Body of pancreas (tissue), 4 donors: ENCODE data around the gene NDFIP1. TPM values are rescaled to one million over a fixed set of nuclear protein-coding genes. Genes with fewer than 3 reads are reported as not detected.

Experiments used
- ATAC-seq: fragments of 150-250 bp; one replicate; pipeline ENCODE4 v1.9.1; 2016
- DNase-seq, 4 donors: peaks; one replicate each; pipeline ENCODE4 v3.0.0-alpha.2; 2019
- H3K27ac ChIP-seq, 4 donors: fragments of 200-600 bp; sonication (generic); 1 replicate in 3 of 4; 2 replicates in 1 of 4; pipeline versions ENCODE4 v1.5.1 to v1.6.1; 2016 to 2019; ENCODE audit warnings: mild to moderate bottlenecking in 1 of 4, mixed read lengths in 1 of 4, moderate library complexity in 1 of 4
- H3K27me3 ChIP-seq, 2 donors: fragments of 200-600 bp; sonication (generic); one replicate each; pipeline ENCODE4 v1.6.0; 2016; ENCODE audit warnings: mild to moderate bottlenecking in 1 of 2
- H3K36me3 ChIP-seq, 2 donors: fragments of 200-600 bp; sonication (generic); replicated peaks in 1 of 2; 2 replicates each; pipeline ENCODE4 v1.5.1; 2016; ENCODE audit warnings: low read depth in 2 of 2; ENCODE audit not compliant: insufficient read depth in 1 of 2
- H3K4me1 ChIP-seq: fragments of 200-600 bp; sonication (generic); one replicate; pipeline ENCODE4 v1.6.0; 2016
- H3K4me3 ChIP-seq, 2 donors: fragments of 200-600 bp; sonication (generic); 1 replicate in 1 of 2; 2 replicates in 1 of 2; pipeline ENCODE4 v1.5.1; 2016 to 2019
- H3K9me3 ChIP-seq, 3 donors: fragments of 200-600 bp; sonication (generic); 1 replicate in 2 of 3; 2 replicates in 1 of 3; pipeline ENCODE4 v1.5.1; 2016
- POLR2A ChIP-seq, 3 donors: fragments of 450-650 bp; IDR thresholded peaks; one replicate each; pipeline ENCODE4 v1.6.1; 2016; ENCODE audit warnings: antibody characterized with exemption in 3 of 3, mild to moderate bottlenecking in 2 of 3
- WGBS, 2 donors: methylation state at CpG; one replicate each; pipeline ENCODE4 v1.1.5; 2017; 5-methylcytosine and 5-hydroxymethylcytosine counted together
- intact Hi-C: fragments of 100-400 bp; cut with DNase I; formaldehyde crosslinking; loops from one replicate; pipeline ENCODE4 v1.15.1; 2023
- total RNA-seq, 2 donors: library from RNA; depleted of rRNA; stranded (reverse); fragments of >200 nt; gene quantifications; one replicate each; pipeline ENCODE4 v1.1.0, GENCODE V29; 2016
- TF ChIP-seq, protein P1 (sequence below), 7 experiments: fragments of 450-650 bp in 4 of 7; fragments of 200-600 bp in 3 of 7; sonication (generic) in 3 of 7; IDR thresholded peaks; one replicate each; pipeline ENCODE4 v1.5.1; 2016 to 2019; ENCODE audit warnings: antibody characterized with exemption in 7 of 7

Gene NDFIP1
- total RNA-seq, 2 donors from 2014 or later: 39.7 to 58.3 TPM

DNA sequence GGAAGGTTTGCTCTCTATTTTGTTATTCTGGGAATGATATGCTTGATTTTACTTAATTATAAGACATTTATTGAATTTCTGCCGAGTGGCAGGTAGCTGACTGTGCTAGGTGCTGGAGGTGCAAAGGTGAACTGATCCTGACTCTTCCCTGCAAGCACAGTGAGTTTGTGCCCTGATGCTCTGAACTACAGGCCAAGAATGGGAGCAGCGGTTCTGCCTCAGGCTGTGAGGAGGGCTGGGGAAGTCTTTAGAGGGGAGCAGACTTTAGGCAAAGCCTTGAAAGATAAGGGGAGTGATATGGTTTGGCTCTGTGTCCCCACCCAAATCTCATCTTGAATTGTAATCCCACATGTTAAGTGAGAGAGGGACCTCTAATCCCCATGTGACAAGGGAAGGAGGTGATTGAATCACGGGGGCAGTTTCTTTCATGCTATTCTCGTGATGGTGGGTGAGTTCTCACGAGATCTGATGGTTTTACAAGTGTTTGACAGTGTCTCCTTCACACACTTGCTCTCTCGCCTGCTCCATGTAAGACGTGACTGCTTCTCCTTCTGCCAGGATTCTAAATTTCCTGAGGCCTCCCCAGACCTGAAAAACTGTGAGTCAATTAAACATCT, 73.1 kb downstream of the NDFIP1 start:
- H3K9me3 ChIP-seq: no peaks in the 10 kb centered on the region
- no peaks in the 10 kb centered on the region for H3K27me3 ChIP-seq
- 74 to 82% methylated on average over 7 of the region's 7 CpGs for WGBS, 2 donors
- ATAC-seq (no peak), DNase-seq (no peak)
- H3K27ac ChIP-seq: no peak overlapping the region
- intact Hi-C loops: no loop called here
- peaks cover 1% of the 10 kb centered on the region for H3K4me1 ChIP-seq
- H3K36me3 ChIP-seq: no peaks in the 10 kb centered on the region
- no peak for TF ChIP-seq POLR2A (IDR thresholded peaks at IDR 0.05)
- TF ChIP-seq, protein P1, sequence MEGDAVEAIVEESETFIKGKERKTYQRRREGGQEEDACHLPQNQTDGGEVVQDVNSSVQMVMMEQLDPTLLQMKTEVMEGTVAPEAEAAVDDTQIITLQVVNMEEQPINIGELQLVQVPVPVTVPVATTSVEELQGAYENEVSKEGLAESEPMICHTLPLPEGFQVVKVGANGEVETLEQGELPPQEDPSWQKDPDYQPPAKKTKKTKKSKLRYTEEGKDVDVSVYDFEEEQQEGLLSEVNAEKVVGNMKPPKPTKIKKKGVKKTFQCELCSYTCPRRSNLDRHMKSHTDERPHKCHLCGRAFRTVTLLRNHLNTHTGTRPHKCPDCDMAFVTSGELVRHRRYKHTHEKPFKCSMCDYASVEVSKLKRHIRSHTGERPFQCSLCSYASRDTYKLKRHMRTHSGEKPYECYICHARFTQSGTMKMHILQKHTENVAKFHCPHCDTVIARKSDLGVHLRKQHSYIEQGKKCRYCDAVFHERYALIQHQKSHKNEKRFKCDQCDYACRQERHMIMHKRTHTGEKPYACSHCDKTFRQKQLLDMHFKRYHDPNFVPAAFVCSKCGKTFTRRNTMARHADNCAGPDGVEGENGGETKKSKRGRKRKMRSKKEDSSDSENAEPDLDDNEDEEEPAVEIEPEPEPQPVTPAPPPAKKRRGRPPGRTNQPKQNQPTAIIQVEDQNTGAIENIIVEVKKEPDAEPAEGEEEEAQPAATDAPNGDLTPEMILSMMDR (IDR thresholded peaks at IDR 0.05): no peak
- no peak overlapping the region for H3K4me3 ChIP-seq

DNA sequence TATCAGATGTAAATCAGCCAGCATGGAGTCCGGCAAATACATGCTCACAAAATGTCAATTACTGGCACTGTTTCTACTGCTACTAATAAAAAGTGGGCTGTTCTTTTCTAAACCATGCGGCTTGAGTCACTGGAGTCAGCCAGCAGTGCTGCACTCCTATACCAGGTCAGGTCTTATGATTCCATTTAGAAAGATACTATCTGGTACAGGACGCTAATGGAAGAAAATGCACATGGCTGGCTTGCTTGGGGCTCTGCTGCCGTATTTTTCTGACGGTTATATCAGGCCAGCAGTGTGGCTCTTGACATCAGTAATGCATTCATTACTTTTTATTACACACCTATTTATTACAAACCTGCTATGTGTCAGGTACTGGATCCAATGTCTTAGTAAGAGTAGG, 74.3 kb downstream of the NDFIP1 start:
- WGBS, 2 donors: 72 to 80% methylated on average over 5 of the region's 5 CpGs
- Histone ChIP-seq H3K9me3 (no peaks in the 10 kb centered on the region), H3K27ac (no peak overlapping the region), H3K27me3 (no peaks in the 10 kb centered on the region), H3K36me3 (no peaks in the 10 kb centered on the region), H3K4me1 (peaks cover 5% of the 10 kb centered on the region), H3K4me3 (no peak overlapping the region)
- no peak for ATAC-seq
- DNase-seq: no peak
- intact Hi-C loops: no loop called here
- TF ChIP-seq POLR2A (IDR thresholded peaks at IDR 0.05): no peak
- TF ChIP-seq, protein P1 (IDR thresholded peaks at IDR 0.05): no peak

DNA sequence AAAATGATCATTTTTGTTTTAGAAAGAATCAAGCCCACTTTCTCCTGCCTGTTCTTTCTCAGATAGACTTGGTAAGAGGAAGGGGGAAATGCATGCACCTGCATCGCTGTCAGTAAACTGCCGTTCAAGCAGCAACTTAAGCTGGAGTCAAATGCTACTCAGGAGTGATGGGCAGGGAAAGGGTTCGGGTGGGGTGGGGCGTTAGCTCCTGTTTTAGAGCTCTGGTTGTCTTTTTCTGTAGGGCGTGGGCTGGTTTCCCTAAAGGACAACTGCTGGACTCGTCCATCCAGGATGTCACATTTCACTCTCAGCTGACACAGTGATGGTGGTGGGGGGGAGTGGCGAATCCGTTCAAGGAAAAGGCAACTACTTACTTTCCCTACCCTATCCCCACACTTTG, 75.0 kb downstream of the NDFIP1 start:
- Histone ChIP-seq H3K27ac (no peak overlapping the region), H3K4me1 (peaks cover 5% of the 10 kb centered on the region), H3K9me3 (no peaks in the 10 kb centered on the region), H3K4me3 (no peak overlapping the region), H3K36me3 (no peaks in the 10 kb centered on the region), H3K27me3 (no peaks in the 10 kb centered on the region)
- no peak for DNase-seq
- intact Hi-C loops: no loop called here
- TF ChIP-seq, protein P1 (IDR thresholded peaks at IDR 0.05): no peak
- no peak for TF ChIP-seq POLR2A (IDR thresholded peaks at IDR 0.05)
- 71 to 84% methylated on average over 8 of the region's 8 CpGs for WGBS, 2 donors
- no peak for ATAC-seq

DNA sequence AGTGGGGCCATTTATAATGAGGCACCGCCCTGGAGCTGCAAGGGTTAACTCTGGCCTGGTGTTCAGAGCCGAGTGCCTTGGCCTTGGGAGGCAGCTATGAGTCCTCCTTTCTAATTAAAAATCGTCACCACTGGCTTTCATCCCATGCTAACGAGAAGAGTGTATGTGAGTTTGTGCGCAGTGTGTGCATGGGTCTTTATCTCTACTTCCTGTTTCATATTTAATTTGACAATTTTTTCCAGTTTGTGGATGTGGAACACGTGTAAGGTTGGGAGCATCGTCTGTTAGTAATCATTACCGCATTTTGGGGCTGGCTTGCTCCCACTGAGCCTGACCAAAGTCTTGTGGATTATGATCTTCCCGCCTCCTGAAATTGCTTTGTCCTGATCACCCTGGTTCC, 76.4 kb downstream of the NDFIP1 start:
- TF ChIP-seq POLR2A (IDR thresholded peaks at IDR 0.05): no peak
- TF ChIP-seq, protein P1 (IDR thresholded peaks at IDR 0.05): no peak
- H3K4me1 ChIP-seq: peaks cover 5% of the 10 kb centered on the region
- no peaks in the 10 kb centered on the region for H3K9me3 ChIP-seq
- 46 to 47% methylated on average over 9 of the region's 9 CpGs for WGBS, 2 donors
- no peak overlapping the region for H3K4me3 ChIP-seq
- H3K36me3 ChIP-seq: no peaks in the 10 kb centered on the region
- DNase-seq: no peak
- H3K27ac ChIP-seq: no peak overlapping the region
- intact Hi-C loops: no loop called here
- no peak for ATAC-seq
- H3K27me3 ChIP-seq: no peaks in the 10 kb centered on the region

DNA sequence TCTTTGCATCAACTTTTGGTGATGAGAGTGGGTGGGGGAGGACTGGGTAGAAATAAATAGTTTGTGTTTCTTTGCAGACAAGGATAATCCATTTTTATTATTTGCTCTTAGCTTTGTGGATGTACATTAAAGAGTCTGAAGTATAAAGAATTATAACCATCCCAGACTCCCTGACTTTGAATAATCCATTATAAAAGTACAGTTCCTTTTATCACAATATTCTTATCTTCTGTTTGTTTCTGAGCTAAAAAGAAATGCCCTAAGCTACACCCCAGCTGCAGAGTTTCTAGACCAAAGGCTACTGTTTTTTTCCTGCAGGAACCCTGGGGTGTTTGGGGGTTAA, 77.9 kb downstream of the NDFIP1 start:
- DNase-seq (no peak), ATAC-seq (no peak)
- Histone ChIP-seq H3K4me1 (peaks cover 5% of the 10 kb centered on the region), H3K4me3 (no peak overlapping the region), H3K27me3 (no peaks in the 10 kb centered on the region), H3K9me3 (no peaks in the 10 kb centered on the region), H3K36me3 (no peaks in the 10 kb centered on the region), H3K27ac (no peak overlapping the region)
- intact Hi-C loops: no loop called here
- TF ChIP-seq POLR2A (IDR thresholded peaks at IDR 0.05): no peak
- TF ChIP-seq, protein P1 (IDR thresholded peaks at IDR 0.05): no peak
